ENCODE measurements around the gene RYR3. TPM values are rescaled to one million over a fixed set of nuclear protein-coding genes. Genes with fewer than 3 reads are reported as not detected.
A peak's percentile ranks its signal among the peaks of the same experiment; 100 is the strongest.

RYR3 gene
- polyA plus RNA-seq (2012; ENCODE audit: missing spikeins), result 0.49 TPM

GRCh38 chr15:33310481-33311311 lies at the start of gene RYR3:
Gene RYR3, plus strand, starts transcription at chr15:33310967. Its CDS starts 79 bp downstream, at chr15:33311046.
- FAIRE-seq, result no peak
- DNase-seq (ENCODE audit: insufficient read length), result no peak
- TF ChIP-seq POLR2AphosphoS5 (IDR thresholded peaks at IDR 0.05; ENCODE audit: low read depth, low read length) (no peak), TAF1 (IDR thresholded peaks at IDR 0.05; ENCODE audit: borderline replicate concordance, low read depth, low read length) (no peak), POLR2A (IDR thresholded peaks at IDR 0.05; ENCODE audit: low read depth, low read length) (no peak)

GRCh38 chr15:33262306-33262705 lies 48.5 kb upstream of the RYR3 start:
- FAIRE-seq, result no peak
- no peak for TF ChIP-seq POLR2AphosphoS5 (IDR thresholded peaks at IDR 0.05; ENCODE audit: low read depth, low read length)
- no peak for TF ChIP-seq POLR2A (IDR thresholded peaks at IDR 0.05; ENCODE audit: low read depth, low read length)
- TF ChIP-seq TAF1 (IDR thresholded peaks at IDR 0.05; ENCODE audit: borderline replicate concordance, low read depth, low read length), result no peak
- no peak for DNase-seq (ENCODE audit: insufficient read length)

DNA sequence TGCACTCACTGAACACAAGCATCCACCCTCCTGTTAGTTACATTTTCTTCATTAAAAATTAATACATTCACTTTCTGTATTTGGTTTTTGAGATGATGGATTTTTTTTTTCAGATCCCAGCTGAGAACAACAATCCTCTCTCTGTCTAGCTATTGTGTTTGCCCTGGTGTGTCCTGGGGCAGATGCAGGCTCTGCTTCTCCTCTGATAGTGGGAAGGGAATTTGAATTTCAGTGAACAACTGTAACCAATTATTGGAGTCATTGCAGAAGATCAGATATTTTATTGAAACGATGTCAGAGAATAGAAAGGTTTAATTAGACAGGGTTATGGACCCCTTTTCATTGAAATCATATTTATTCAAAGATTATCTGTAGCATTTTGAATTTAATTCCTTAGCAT lies 33.1 kb upstream of the RYR3 start:
- DNase-seq (ENCODE audit: insufficient read length) (no peak), FAIRE-seq (no peak)
- TF ChIP-seq POLR2A (IDR thresholded peaks at IDR 0.05; ENCODE audit: low read depth, low read length), result no peak
- TF ChIP-seq POLR2AphosphoS5 (IDR thresholded peaks at IDR 0.05; ENCODE audit: low read depth, low read length), result no peak
- TF ChIP-seq TAF1 (IDR thresholded peaks at IDR 0.05; ENCODE audit: borderline replicate concordance, low read depth, low read length), result no peak

DNA sequence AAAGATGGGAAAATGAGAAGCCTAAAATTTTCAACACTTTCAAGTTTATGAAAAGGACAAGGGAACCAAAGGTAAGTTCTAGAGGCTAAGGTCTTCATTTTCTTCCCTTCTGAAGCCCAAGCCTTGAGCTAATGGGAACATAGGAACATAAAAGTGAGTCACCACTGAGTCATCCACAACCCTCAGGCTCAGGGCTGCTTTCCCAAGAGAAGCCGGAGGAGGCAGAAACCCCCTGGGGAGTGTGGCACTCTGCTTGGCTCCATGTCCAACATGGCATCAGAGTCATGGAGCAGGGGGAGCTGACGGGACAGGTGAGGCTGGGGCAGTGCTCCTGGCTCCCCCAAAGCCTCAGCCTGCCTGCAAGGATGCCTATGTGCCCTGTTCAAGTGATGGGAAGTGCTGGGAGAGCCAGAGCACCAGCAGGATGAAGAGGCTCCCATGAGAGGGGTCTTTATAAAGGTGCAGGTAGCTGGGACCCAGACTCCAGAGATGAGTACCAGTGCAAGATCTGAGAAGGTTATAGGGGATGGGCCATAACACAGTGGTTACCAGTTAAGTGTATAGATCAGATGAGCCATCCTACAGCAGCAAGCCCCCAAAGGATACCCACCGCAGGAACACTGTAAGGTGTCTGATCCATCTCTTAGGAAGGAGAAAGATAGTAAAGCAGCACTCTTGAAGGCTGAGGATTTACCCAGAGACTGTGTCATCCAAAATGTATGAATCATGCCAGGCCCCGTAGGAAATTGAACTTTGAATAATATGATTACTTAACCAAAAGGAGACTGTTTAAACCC lies 31.8 kb upstream of the RYR3 start:
- DNase-seq (ENCODE audit: insufficient read length) (no peak), FAIRE-seq (no peak)
- TF ChIP-seq TAF1 (IDR thresholded peaks at IDR 0.05; ENCODE audit: borderline replicate concordance, low read depth, low read length), result no peak
- TF ChIP-seq POLR2A (IDR thresholded peaks at IDR 0.05; ENCODE audit: low read depth, low read length), result no peak
- TF ChIP-seq POLR2AphosphoS5 (IDR thresholded peaks at IDR 0.05; ENCODE audit: low read depth, low read length), result no peak

- FAIRE-seq, result no peak
Observed at GRCh38 chr15:33279613-33280205, 31.1 kb upstream of the RYR3 start.

DNA sequence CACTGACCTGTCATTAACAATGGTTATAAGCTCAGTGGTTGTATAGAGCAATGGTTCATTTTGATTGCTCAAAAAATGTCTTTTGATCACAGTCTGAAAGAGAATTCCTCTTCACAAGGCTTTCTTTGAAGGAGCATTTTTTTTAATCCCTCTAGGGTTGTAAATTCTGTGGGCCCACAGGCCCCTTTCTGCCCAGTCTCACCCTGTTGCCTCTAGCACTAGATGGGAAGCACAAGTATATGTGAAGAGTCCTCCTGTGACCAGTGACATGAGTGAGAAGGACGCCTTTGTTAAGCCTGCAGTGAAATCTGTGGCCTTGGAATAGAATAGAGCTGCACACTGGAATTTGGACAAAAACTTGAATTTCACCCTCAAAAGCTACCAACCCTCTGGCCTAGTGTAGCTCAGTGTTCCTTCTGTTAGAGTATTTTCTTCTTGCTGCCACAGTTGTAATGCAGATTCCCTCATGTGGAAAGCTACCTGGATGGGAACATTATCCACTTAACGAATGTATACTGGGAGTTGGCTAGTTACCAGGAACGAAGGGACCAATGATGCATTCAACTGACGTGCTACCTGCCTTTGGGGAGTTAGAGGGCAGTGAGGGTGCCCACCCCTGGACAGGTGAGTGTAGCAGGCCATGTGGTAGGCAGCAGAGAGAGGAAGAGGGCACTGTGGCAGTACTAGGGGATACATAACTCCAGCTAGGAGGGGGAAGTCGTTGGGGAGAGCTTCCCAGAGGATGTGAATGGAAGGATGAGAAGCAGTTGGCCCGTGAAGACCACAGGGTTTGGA lies 28.3 kb upstream of the RYR3 start:
- TF ChIP-seq TAF1 (IDR thresholded peaks at IDR 0.05; ENCODE audit: borderline replicate concordance, low read depth, low read length) (no peak), POLR2A (IDR thresholded peaks at IDR 0.05; ENCODE audit: low read depth, low read length) (no peak), POLR2AphosphoS5 (IDR thresholded peaks at IDR 0.05; ENCODE audit: low read depth, low read length) (no peak)
- FAIRE-seq, result no peak
- DNase-seq (ENCODE audit: insufficient read length), result no peak

More at GRCh38 chr15:33279613-33280205, 31.1 kb upstream of the RYR3 start:
- DNase-seq (ENCODE audit: insufficient read length), result no peak
- TF ChIP-seq TAF1 (IDR thresholded peaks at IDR 0.05; ENCODE audit: borderline replicate concordance, low read depth, low read length) (no peak), POLR2A (IDR thresholded peaks at IDR 0.05; ENCODE audit: low read depth, low read length) (no peak)

DNA sequence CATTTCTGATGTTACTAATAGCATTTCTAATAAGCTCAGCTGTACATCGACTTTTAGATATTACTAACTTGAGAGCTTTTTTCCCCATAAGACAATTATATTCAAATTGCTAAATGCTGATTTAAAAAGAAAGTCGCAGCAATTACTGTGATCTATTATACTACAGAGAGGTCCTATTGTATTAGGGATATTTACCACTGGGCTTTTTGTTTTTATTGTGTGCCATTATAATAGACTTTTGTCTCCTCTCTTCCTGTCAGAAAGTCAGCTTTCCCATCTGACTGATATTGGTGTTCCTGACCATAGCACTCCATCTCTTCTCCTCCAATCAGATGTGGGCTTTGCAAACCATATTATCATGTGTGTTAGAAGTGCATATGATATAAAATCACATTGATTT lies 27.2 kb upstream of the RYR3 start:
- DNase-seq (ENCODE audit: insufficient read length) (no peak), FAIRE-seq (no peak)
- no peak for TF ChIP-seq POLR2A (IDR thresholded peaks at IDR 0.05; ENCODE audit: low read depth, low read length)
- TF ChIP-seq POLR2AphosphoS5 (IDR thresholded peaks at IDR 0.05; ENCODE audit: low read depth, low read length), result no peak
- no peak for TF ChIP-seq TAF1 (IDR thresholded peaks at IDR 0.05; ENCODE audit: borderline replicate concordance, low read depth, low read length)

GRCh38 chr15:33284336-33284735 lies 26.4 kb upstream of the RYR3 start:
- TF ChIP-seq TAF1 (IDR thresholded peaks at IDR 0.05; ENCODE audit: borderline replicate concordance, low read depth, low read length) (no peak), POLR2AphosphoS5 (IDR thresholded peaks at IDR 0.05; ENCODE audit: low read depth, low read length) (no peak), POLR2A (IDR thresholded peaks at IDR 0.05; ENCODE audit: low read depth, low read length) (no peak)
- FAIRE-seq, result no peak

GRCh38 chr15:33292717-33293307 lies 18.0 kb upstream of the RYR3 start:
- FAIRE-seq (peak; percentile 38), DNase-seq (ENCODE audit: insufficient read length) (no peak)
- TF ChIP-seq POLR2A (IDR thresholded peaks at IDR 0.05; ENCODE audit: low read depth, low read length) (no peak), POLR2AphosphoS5 (IDR thresholded peaks at IDR 0.05; ENCODE audit: low read depth, low read length) (no peak), TAF1 (IDR thresholded peaks at IDR 0.05; ENCODE audit: borderline replicate concordance, low read depth, low read length) (no peak)

More at GRCh38 chr15:33284336-33284735, 26.4 kb upstream of the RYR3 start:
- DNase-seq (ENCODE audit: insufficient read length), result no peak

GRCh38 chr15:33293713-33294334 lies 16.9 kb upstream of the RYR3 start:
- DNase-seq (ENCODE audit: insufficient read length) (no peak), FAIRE-seq (no peak)

More at GRCh38 chr15:33293713-33294334, 16.9 kb upstream of the RYR3 start:
- TF ChIP-seq POLR2A (IDR thresholded peaks at IDR 0.05; ENCODE audit: low read depth, low read length) (no peak), TAF1 (IDR thresholded peaks at IDR 0.05; ENCODE audit: borderline replicate concordance, low read depth, low read length) (no peak), POLR2AphosphoS5 (IDR thresholded peaks at IDR 0.05; ENCODE audit: low read depth, low read length) (no peak)
